ENCODE data around the gene GRID2.

GRID2 gene

GRCh38 chr4:93187892-93188291 lies 884.1 kb downstream of the GRID2 start:
- H3K4me2 ChIP-seq (ENCODE audit: insufficient read depth, low read length, poor library complexity, severe bottlenecking): no peak overlapping the region
- H3K23ac ChIP-seq (ENCODE audit: low read depth, low read length, poor library complexity): no peak overlapping the region

GRCh38 chr4:93199492-93199891 lies 895.7 kb downstream of the GRID2 start:
- H3K4me2 ChIP-seq (ENCODE audit: insufficient read depth, low read length, poor library complexity, severe bottlenecking): no peak overlapping the region
- H3K27ac ChIP-seq (replicated peaks; ENCODE audit: low read length): no peak overlapping the region
- no peaks in the 10 kb centered on the region for H3K36me3 ChIP-seq (replicated peaks in 1 of 2; ENCODE audit: control insufficient read depth in 2 of 2, insufficient read depth in 2 of 2, low read length in 2 of 2)
- no peak overlapping the region for H4K8ac ChIP-seq (ENCODE audit: low read depth, low read length)
- no peak overlapping the region for H2AK5ac ChIP-seq (ENCODE audit: low read depth, low read length)
- H2BK120ac ChIP-seq (ENCODE audit: low read depth, low read length): no peak overlapping the region
- H3K14ac ChIP-seq (ENCODE audit: low read length): no peak overlapping the region
- no peaks in the 10 kb centered on the region for H3K27me3 ChIP-seq (ENCODE audit: control insufficient read depth in 3 of 3, insufficient read depth in 3 of 3, low read depth in 1 of 3, low read length in 3 of 3)
- peak; percentile 52 for DNase-seq (ENCODE audit: low spot score)
- WGBS, 2 donors (ENCODE audit: extremely low coverage in 2 of 2, insufficient read length in 2 of 2, insufficient replicate concordance in 1 of 2): no CpG with 5 or more reads among the region's 2 CpGs
- H4K91ac ChIP-seq (ENCODE audit: low read depth, low read length, poor library complexity): no peak overlapping the region
- no peaks in the 10 kb centered on the region for H3K79me1 ChIP-seq (ENCODE audit: low read depth, low read length)
- H3K23ac ChIP-seq (ENCODE audit: low read depth, low read length, poor library complexity): no peak overlapping the region
- H3K9ac ChIP-seq (ENCODE audit: low read depth, low read length, poor library complexity): no peak overlapping the region
- no peak overlapping the region for H3K4ac ChIP-seq (ENCODE audit: low read length)
- H2BK12ac ChIP-seq (ENCODE audit: low read length): no peak overlapping the region
- H3K18ac ChIP-seq (ENCODE audit: low read length): no peak overlapping the region
- H2BK15ac ChIP-seq (ENCODE audit: low read length): no peak overlapping the region
- H3K4me1 ChIP-seq (ENCODE audit: control insufficient read depth in 2 of 2, insufficient read depth in 1 of 2, low read depth in 1 of 2, low read length in 2 of 2): no peaks in the 10 kb centered on the region
- no peak overlapping the region for H2BK5ac ChIP-seq (ENCODE audit: low read length)
- H3K9me3 ChIP-seq (replicated peaks in 1 of 2; ENCODE audit: control insufficient read depth in 2 of 2, insufficient read depth in 1 of 2, low read depth in 1 of 2, low read length in 2 of 2): peaks cover 0 to 2% of the 10 kb centered on the region in 2 donors
- H3K4me3 ChIP-seq (ENCODE audit: low read length in 2 of 2): no peak overlapping the region
- H2AFZ ChIP-seq (ENCODE audit: low read length): peak overlapping the region; percentile 48

More at GRCh38 chr4:93187892-93188291, 884.1 kb downstream of the GRID2 start:
- Histone ChIP-seq H2BK5ac (ENCODE audit: low read length) (no peak overlapping the region), H3K27ac (replicated peaks; ENCODE audit: low read length) (no peak overlapping the region), H2BK12ac (ENCODE audit: low read length) (no peak overlapping the region), H3K9me3 (replicated peaks in 1 of 2; ENCODE audit: control insufficient read depth in 2 of 2, insufficient read depth in 1 of 2, low read depth in 1 of 2, low read length in 2 of 2) (no peaks in the 10 kb centered on the region), H3K4me1 (ENCODE audit: control insufficient read depth in 2 of 2, insufficient read depth in 1 of 2, low read depth in 1 of 2, low read length in 2 of 2) (peaks cover 0 to 2% of the 10 kb centered on the region in 2 donors), H2AFZ (ENCODE audit: low read length) (peak overlapping the region; percentile 17), H4K91ac (ENCODE audit: low read depth, low read length, poor library complexity) (no peak overlapping the region), H2AK5ac (ENCODE audit: low read depth, low read length) (no peak overlapping the region), H3K27me3 (ENCODE audit: control insufficient read depth in 3 of 3, insufficient read depth in 3 of 3, low read depth in 1 of 3, low read length in 3 of 3) (no peaks in the 10 kb centered on the region), H3K18ac (ENCODE audit: low read length) (no peak overlapping the region), H2BK15ac (ENCODE audit: low read length) (no peak overlapping the region), H3K4me3 (ENCODE audit: low read length in 2 of 2) (no peak overlapping the region), H3K14ac (ENCODE audit: low read length) (no peak overlapping the region), H4K8ac (ENCODE audit: low read depth, low read length) (no peak overlapping the region), H2BK120ac (ENCODE audit: low read depth, low read length) (no peak overlapping the region), H3K4ac (ENCODE audit: low read length) (no peak overlapping the region), H3K79me1 (ENCODE audit: low read depth, low read length) (no peaks in the 10 kb centered on the region), H3K9ac (ENCODE audit: low read depth, low read length, poor library complexity) (no peak overlapping the region), H3K36me3 (replicated peaks in 1 of 2; ENCODE audit: control insufficient read depth in 2 of 2, insufficient read depth in 2 of 2, low read length in 2 of 2) (no peaks in the 10 kb centered on the region)
- no CpG with 5 or more reads among the region's 4 CpGs for WGBS, 2 donors (ENCODE audit: extremely low coverage in 2 of 2, insufficient read length in 2 of 2, insufficient replicate concordance in 1 of 2)
- DNase-seq (ENCODE audit: low spot score): no peak

- Histone ChIP-seq H3K4me1 (ENCODE audit: control insufficient read depth in 2 of 2, insufficient read depth in 1 of 2, low read depth in 1 of 2, low read length in 2 of 2) (no peaks in the 10 kb centered on the region), H3K18ac (ENCODE audit: low read length) (no peak overlapping the region), H3K14ac (ENCODE audit: low read length) (no peak overlapping the region), H2AK5ac (ENCODE audit: low read depth, low read length) (no peak overlapping the region), H3K9me3 (replicated peaks in 1 of 2; ENCODE audit: control insufficient read depth in 2 of 2, insufficient read depth in 1 of 2, low read depth in 1 of 2, low read length in 2 of 2) (peaks cover 0 to 2% of the 10 kb centered on the region in 2 donors), H3K9ac (ENCODE audit: low read depth, low read length, poor library complexity) (no peak overlapping the region), H2AFZ (ENCODE audit: low read length) (no peak overlapping the region), H3K27me3 (ENCODE audit: control insufficient read depth in 3 of 3, insufficient read depth in 3 of 3, low read depth in 1 of 3, low read length in 3 of 3) (no peaks in the 10 kb centered on the region), H3K79me1 (ENCODE audit: low read depth, low read length) (no peaks in the 10 kb centered on the region), H3K4me2 (ENCODE audit: insufficient read depth, low read length, poor library complexity, severe bottlenecking) (no peak overlapping the region), H3K4me3 (ENCODE audit: low read length in 2 of 2) (no peak overlapping the region), H3K4ac (ENCODE audit: low read length) (no peak overlapping the region), H2BK15ac (ENCODE audit: low read length) (no peak overlapping the region), H2BK12ac (ENCODE audit: low read length) (no peak overlapping the region), H4K8ac (ENCODE audit: low read depth, low read length) (no peak overlapping the region), H3K36me3 (replicated peaks in 1 of 2; ENCODE audit: control insufficient read depth in 2 of 2, insufficient read depth in 2 of 2, low read length in 2 of 2) (no peaks in the 10 kb centered on the region), H3K23ac (ENCODE audit: low read depth, low read length, poor library complexity) (no peak overlapping the region), H3K27ac (replicated peaks; ENCODE audit: low read length) (no peak overlapping the region), H4K91ac (ENCODE audit: low read depth, low read length, poor library complexity) (no peak overlapping the region), H2BK5ac (ENCODE audit: low read length) (no peak overlapping the region), H2BK120ac (ENCODE audit: low read depth, low read length) (no peak overlapping the region)
- no CpG with 5 or more reads among the region's 4 CpGs for WGBS, 2 donors (ENCODE audit: extremely low coverage in 2 of 2, insufficient read length in 2 of 2, insufficient replicate concordance in 1 of 2)
- no peak for DNase-seq (ENCODE audit: low spot score)
Observed at GRCh38 chr4:93201471-93202096, 897.8 kb downstream of the GRID2 start.

GRCh38 chr4:93203708-93204107 lies 899.9 kb downstream of the GRID2 start:
- Histone ChIP-seq H2BK5ac (ENCODE audit: low read length) (no peak overlapping the region), H3K4ac (ENCODE audit: low read length) (no peak overlapping the region), H2BK12ac (ENCODE audit: low read length) (no peak overlapping the region), H3K9ac (ENCODE audit: low read depth, low read length, poor library complexity) (no peak overlapping the region), H3K9me3 (replicated peaks in 1 of 2; ENCODE audit: control insufficient read depth in 2 of 2, insufficient read depth in 1 of 2, low read depth in 1 of 2, low read length in 2 of 2) (peaks cover 0 to 2% of the 10 kb centered on the region in 2 donors), H4K91ac (ENCODE audit: low read depth, low read length, poor library complexity) (no peak overlapping the region), H2AK5ac (ENCODE audit: low read depth, low read length) (no peak overlapping the region), H3K27ac (replicated peaks; ENCODE audit: low read length) (no peak overlapping the region), H3K4me1 (ENCODE audit: control insufficient read depth in 2 of 2, insufficient read depth in 1 of 2, low read depth in 1 of 2, low read length in 2 of 2) (no peaks in the 10 kb centered on the region), H3K36me3 (replicated peaks in 1 of 2; ENCODE audit: control insufficient read depth in 2 of 2, insufficient read depth in 2 of 2, low read length in 2 of 2) (no peaks in the 10 kb centered on the region), H4K8ac (ENCODE audit: low read depth, low read length) (no peak overlapping the region), H3K4me3 (ENCODE audit: low read length in 2 of 2) (no peak overlapping the region), H2BK15ac (ENCODE audit: low read length) (no peak overlapping the region), H3K79me1 (ENCODE audit: low read depth, low read length) (no peaks in the 10 kb centered on the region), H3K18ac (ENCODE audit: low read length) (no peak overlapping the region), H3K14ac (ENCODE audit: low read length) (no peak overlapping the region), H2AFZ (ENCODE audit: low read length) (no peak overlapping the region), H3K23ac (ENCODE audit: low read depth, low read length, poor library complexity) (no peak overlapping the region), H3K4me2 (ENCODE audit: insufficient read depth, low read length, poor library complexity, severe bottlenecking) (no peak overlapping the region), H3K27me3 (ENCODE audit: control insufficient read depth in 3 of 3, insufficient read depth in 3 of 3, low read depth in 1 of 3, low read length in 3 of 3) (no peaks in the 10 kb centered on the region), H2BK120ac (ENCODE audit: low read depth, low read length) (no peak overlapping the region)
- no CpG with 5 or more reads among the region's 4 CpGs for WGBS, 2 donors (ENCODE audit: extremely low coverage in 2 of 2, insufficient read length in 2 of 2, insufficient replicate concordance in 1 of 2)
- no peak for DNase-seq (ENCODE audit: low spot score)

All from neuronal stem cell (in vitro differentiated cells).